ENCODE measurements around the gene POC1B.

POC1B gene

DNA sequence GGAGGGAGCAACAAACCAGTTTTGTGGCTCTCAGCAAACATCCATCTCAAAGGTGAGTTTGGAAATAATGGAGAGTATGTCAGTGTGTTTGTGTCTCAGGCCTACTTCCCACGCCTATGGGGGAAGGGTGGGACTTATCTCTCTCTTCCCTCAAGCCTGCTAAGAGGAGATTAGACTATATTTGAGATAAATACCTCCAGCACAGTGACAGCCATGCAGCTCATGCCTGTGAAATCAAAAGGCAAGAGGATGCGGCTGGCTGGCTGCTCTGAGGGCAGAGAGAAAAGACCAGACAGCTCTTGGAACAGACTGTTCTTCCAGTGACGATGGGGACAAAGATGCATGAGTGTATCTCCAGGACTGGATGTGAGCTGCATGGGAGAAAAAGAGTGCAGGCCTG is 14.7 kb upstream of the POC1B start:
- DNase-seq: peak in 1 of 10 donors; percentile 72
- intact Hi-C loops (cut with DNase I): loop anchor here (5.0 to 10.0 kb wide), 2 partner anchors 562 to 1394 kb away; no protein-coding TSS in a partner anchor

DNA sequence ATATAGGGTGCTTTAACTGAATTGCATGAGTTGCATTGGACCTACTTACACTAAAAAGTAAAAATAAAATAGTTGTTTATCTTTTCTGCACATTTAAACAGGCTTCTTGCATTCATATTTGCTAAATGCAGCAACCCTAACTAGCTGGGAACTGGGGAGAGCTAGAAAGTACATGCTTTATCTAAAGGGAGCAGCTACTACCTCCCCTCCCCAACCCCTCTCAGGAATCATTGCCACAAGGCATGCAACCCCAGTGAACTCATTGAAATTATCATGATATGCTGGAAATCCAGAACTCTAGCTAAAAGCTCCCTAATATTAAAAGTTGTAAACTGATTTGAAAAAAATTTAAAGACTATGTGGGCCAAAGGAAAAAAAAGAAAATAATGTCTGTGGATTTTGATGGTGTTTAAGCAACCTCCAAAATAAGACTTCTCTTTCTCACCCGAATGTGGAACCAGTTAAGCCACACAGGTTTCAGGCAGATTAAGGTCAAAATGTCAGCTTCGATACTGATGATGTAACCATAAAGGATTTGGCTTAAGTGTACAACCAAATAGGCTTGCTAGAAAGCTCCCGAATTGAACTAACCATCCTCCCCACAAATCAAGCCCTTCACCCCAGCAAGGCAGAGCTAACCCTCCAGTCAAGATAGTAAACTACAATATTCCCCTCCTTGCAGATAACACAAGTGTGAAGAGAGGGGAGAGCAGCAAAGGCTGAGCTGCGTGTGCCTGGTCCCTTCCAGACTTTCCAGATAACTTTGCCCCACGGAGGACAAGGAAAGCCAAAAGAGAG is 13.8 kb upstream of the POC1B start:
- intact Hi-C loops (cut with DNase I): loop anchor here (5.0 to 10.0 kb wide), 2 partner anchors 563 to 1395 kb away; no protein-coding TSS in a partner anchor
- DNase-seq: no peak

DNA sequence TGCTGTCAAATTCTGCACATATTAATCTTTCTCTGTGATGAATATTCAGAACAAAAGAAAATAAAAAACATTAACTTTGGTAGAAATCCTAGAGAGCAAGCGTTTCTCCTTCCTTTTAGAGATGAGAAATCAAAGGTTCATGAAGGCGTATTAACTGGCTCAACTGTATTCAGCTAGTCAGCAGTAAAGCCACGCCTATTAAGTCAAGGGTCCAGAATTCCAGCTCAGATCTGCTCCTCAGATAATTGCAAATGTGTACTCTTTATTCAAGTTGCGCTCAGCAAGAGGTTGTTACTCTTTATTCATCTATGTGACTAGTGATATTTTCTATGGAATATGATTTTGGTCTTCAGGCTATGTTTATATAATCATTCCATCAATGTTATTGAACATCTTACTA is 13.1 kb upstream of the POC1B start:
- intact Hi-C loops (cut with DNase I): no loop called here

DNA sequence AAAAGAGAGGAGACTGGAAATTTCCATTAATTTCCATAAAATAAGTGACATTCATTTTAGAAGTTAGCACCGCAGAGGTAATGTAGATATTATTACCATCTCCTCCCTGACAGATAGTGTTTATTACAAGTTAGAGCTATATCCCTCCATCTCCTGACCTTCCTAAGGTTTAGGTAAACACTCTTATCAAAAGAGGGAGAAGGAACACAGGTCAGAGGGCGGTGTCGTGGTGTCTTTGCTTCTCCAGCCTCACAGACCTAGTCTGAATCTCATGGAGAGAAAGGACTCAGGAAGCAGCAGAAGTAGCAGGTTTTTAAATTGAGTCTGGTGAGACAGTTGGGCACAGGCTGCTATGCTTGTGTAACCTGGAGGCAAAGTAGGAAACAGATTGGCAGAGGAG is 11.5 kb upstream of the POC1B start:
- intact Hi-C loops (cut with DNase I): no loop called here
- no peak for DNase-seq

More for the DNA sequence above, 13.1 kb upstream of the POC1B start:
- no peak for DNase-seq

DNA sequence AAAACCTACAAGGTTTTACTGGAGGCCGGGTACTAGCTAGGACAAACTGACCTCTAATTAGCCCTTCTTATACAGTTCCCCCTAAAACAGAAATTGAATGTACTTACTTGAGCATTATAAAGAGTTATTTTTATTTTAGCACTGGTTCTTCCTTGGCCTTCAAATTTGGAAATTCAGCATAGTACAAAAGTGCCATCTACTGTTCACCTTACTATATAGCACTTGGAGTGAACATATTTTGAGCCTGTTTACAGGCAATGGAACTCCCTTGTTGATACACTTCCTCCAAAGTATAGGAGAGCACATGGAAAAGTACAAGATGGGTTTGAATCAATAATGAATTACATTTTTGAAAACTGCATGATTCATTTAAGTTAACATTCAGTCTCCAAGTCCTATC is 3.9 kb upstream of the POC1B start:
- no peak for DNase-seq
- intact Hi-C loops (cut with DNase I): loop anchor here (1.0 to 5.0 kb wide), 3 partner anchors 58 to 1387 kb away; partner anchors contain the start of genes CEP290 and TMTC3

DNA sequence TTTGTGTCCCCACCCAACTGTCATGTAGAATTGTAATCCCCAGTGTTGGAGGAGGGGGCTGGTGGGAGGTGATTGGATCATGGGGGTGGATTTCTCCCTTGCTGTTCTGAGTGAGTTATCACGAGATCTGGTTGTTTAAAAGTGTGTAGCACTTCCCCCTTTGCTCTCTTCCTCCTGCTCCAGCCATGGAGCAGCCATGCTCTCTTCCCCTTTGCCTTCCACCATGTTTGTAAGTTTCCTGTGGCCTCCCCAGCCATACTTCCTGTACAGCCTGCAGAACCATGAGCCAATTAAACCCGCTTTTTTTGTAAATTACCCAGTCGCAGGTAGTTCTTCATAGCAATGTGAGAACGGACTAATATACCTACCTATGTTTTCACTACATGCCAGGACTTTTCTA is 2.6 kb upstream of the POC1B start:
- intact Hi-C loops (cut with DNase I): loop anchor here (5.0 kb wide), 1 partner anchor 1386 kb away; the partner anchor contains the start of genes CEP290 and TMTC3
- DNase-seq: no peak

DNA sequence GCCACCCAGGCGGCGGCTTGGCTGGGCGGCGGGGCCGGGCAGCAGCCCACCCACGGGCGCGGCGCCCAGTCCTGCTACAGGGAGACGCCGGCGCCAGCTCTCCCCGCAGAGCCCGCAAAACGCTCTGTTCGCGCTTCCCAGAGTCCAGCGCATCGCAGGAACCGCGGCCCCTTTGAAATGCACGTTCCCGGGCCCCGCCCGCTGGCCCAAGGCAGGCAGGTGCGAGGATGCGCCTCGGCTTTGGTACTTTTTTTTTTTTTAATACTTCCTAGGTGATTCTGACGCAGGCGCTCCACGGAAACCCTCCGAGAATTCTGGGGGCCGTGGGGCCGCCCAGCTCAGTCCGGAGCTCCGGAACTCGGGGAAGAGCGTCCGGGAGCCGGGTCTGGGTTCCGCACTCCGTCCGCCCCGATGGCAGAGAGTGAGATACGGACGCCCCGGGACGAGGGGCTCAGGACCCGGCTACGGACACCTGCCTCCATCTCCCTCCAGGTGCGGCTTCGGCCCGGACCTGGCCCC is 483 bp downstream of the POC1B start:
- DNase-seq: peak in 9 of 10 donors; percentile 19 to 91 (median 34)
- intact Hi-C loops (cut with DNase I): loop anchor here (5.0 kb wide), 1 partner anchor 1383 kb away; the partner anchor contains the start of genes CEP290 and TMTC3

DNA sequence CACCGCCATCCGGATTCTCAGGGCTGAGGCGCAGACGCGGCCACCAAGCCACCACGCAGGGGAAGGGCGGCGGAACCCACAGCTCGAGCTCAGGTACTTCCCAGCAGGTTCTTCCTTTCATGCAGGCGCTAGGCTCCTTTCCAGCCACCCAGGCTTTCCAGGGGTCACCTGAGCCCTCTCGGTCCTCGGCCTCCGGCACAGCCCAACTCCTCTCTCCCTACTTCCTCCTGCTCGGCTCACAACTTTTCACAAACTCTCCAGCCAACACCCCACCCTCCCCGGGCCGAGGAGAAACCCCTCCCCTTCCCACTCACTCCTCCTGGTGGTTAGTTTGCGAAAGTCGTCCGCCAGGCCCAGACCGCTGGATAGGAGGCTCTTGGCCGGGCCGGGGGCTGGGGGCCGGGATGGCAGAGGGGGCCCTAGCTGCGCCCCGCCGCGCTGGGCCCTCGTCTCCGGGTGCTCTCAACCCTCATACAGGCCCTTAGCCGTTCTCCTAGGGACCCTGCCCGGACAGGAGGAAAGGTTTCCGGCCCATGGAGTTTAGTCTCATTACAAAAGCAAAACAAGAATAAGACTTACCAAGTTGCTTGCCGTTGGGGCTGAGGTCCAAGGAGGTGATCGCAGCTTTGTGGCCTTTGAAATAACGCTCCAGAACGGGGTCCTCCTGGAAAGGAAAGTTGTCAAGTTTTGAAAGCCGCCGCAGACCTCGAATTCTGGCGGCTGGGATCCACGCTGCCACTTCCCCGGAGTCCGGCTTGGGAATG is 1.1 kb downstream of the POC1B start, which contains the start of gene GALNT4:
GALNT4 (minus strand) TSS at position 256 of the 764 bp plus-strand sequence; CDS start at position 9, 247 bp downstream.
- peak; percentile 58 to 96 (median 76) for DNase-seq
- intact Hi-C loops (cut with DNase I): loop anchor here (1.0 to 5.0 kb wide), 2 partner anchors 54 to 1382 kb away; partner anchors contain the start of genes CEP290 and TMTC3

DNA sequence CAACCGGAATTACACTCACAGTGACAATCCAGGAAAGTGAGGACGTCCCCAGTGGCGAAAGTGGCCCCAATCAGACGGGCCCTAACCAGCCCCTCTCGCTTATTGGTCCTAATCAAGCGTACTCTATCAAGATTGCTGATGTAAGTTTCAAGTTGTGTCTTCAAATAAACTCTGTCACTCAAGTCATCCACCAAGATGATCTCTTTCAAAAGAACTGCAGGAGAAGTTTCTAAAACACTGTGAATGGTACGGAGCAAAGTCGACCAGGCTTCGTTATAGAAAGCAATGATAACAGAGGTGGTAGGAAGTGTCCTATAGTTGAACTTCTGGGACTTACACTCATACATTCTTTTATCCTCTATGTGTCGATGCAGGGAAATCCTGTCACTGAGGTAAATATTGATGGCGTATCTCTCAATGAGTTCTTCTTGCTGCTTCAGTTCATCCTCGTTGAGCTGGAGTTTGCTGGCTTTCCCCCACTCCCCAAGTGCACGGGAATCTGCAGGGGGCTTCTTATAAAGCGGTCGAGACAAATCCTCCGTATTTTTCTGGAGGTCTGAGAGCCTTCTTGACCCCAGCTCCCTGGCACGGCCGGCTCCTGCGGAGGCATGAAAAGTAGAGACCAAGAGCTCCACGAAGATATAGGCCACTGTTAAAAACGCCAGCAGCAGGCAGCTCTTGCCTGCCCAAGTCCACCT is 1.9 kb downstream of the POC1B start:
- intact Hi-C loops (cut with DNase I): loop anchor here (1.0 kb wide), 1 partner anchor 54 kb away; no protein-coding TSS in a partner anchor
- DNase-seq: peak in 1 of 10 donors; percentile 29

DNA sequence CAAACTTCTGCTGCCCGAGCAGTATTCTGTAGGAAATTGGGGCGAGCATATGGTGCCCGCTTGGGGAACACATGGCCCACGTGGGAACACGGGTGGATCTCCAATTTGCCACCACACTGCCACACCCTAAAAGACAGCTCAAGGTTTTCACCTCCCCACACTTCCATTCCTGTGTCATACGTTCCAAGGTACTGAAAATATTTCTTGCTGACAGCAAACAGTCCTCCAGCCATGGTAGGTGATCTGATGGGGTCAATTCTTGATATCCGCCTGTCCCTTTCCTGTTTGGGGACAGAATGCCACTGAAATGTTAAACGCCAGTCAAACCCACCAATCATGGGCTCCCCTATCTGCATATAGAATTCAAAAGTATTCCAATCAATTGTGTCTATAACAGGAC is 2.5 kb downstream of the POC1B start:
- intact Hi-C loops (cut with DNase I): no loop called here
- DNase-seq: no peak

DNA sequence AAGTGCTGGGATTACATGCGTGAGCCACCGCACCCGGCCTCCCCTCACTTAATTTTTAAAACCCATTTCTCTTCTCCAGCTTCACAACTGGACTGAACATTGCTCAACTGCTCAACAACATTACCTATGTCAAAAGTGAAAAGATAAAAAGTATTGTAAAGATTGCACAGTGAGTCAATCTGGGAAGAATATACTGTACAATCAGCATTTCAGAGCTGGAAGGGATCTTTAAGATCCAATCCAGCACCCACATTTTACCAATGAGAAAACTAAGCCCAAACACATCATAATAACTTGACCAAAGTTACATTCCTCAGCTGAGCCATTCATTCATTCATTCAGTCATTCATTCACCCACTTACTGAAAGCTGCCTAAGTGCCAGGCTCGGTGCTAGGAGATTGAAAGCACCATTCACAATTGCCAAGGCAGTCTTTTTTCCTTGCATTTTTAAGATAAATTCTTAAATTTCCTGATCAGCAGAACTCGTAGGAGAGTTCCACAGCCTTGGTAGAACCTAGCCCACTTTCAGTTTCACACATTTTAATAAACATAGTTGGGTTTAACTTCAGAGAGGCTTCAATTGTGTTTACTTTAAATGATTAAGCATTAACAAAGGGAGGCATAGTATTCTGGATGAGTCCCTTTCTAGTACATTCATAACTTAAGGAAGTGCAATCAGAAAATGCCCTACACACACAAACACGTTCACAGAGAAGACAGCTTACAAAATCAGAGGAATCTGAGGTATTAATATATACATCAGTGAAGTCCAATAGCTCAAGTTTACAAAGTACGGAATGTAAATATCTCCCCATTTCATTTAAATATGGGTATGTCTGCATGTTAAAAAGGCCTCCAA is 4.3 kb downstream of the POC1B start:
- DNase-seq: no peak

DNA sequence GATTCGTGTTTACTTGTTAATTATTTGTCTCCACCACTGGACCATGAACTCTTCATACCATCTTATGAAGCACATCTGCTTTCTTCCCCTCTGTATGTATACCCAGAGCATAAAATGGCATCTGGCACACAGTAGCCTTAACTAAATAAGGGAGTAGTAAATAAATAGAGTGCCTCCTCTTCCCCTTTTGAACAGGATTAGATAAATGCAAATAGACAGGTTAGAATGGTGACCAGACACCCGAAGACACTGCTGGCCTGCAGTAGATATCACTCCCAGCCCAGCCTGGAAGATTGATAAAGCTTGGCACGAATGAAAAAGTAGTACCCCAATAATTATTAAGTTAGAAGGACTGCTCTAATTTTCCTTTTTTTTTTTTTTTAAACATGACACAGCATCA is 8.1 kb downstream of the POC1B start:
- intact Hi-C loops (cut with DNase I): no loop called here

More for the DNA sequence above, 4.3 kb downstream of the POC1B start:
- intact Hi-C loops (cut with DNase I): no loop called here

DNA sequence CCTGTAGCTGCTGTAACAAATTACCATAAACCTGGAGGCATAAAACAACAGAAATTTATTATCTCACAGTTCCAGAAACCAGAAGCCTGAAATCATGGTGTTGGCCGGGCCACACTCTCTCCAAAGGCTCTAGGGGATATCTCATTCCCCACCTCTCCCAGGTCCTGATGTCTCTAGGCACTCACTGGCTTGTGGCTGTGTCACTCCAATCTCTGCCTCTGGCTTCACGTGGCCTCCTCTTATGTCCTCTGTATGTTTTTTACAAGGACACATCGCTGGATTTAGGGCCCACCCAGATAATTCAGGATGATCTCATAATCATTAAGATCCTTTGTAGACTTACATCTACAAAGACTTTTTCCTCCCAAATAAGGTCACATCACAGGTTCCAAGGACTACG is 9.2 kb downstream of the POC1B start:
- intact Hi-C loops (cut with DNase I): no loop called here
- no peak for DNase-seq

More for the DNA sequence above, 8.1 kb downstream of the POC1B start:
- DNase-seq: no peak

DNA sequence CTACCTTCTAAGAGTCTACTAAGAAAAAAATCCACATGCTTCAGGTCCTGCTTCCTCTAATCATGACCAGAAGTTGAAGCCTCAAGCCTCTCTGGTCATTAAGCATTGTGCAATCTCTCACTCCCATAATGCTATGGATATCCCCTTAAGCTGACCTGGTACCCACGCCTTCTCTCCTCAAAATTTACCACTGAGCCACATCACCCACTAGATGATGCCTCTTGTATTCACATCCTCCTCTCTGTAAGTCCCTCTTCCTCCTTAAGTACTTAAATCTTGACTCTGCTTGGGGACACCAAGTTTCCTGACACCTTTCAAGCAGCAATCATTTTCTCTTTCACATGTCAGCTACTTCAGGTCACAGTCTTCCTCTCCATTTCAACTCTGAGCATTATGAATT is 11.1 kb downstream of the POC1B start:
- DNase-seq: no peak
- intact Hi-C loops (cut with DNase I): no loop called here

DNA sequence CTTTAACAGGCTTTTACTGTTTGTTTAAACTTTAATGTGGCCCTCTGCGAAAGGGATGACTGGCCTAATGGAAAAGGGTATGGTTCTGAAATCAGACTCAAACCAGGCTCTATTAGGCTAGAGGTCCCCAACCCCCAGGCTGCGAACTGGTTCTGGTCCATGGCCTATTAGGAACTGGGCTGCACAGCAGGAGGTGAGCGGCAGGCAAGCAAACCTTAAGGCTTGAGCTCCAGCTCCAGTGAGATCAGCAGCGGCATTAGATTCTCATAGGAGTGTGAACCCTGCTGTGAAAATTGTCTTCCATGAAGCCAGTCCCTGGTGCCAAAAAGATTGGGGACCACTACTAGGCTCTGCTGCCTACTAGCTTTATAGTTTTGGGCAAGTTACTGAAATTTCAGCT is 12.3 kb downstream of the POC1B start:
- intact Hi-C loops (cut with DNase I): no loop called here
- no peak for DNase-seq

DNA sequence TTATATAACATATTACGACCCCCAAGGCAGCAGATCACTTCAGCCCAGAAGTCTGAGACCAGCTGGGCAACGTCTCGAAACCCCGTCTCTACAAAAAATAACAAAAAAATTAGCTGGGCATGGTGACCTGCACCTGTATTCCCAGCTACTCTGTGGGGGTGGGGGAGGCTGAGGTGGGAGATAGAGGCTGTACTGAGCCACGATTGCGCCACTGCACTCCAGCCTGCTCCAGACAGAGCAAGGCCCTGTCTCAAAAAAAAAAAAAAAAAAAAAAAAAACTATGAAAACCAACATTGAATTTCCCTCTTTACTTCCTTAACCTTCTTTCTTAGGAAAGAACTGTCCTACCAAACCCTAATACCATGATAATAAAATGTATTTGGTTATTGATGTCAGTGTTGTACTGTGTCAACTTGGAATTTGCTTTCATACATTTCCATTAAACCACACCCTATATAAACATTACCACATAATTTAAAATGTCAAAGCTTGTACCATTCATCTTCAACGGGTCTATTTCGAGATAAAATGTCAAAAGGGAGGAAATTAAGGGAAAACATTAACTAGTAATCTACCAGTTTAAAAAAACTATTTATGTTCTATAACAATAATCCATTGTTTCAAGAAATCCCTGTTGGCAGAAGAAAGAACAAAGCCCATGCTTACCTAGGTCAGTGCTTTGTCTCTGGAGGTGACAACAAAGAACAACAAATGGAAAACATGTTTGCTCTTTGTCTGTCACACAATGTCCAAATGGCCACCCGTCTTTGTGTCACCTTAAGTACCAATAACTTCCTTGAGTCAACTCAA is 18.6 kb downstream of the POC1B start:
- no peak for DNase-seq
- intact Hi-C loops (cut with DNase I): no loop called here

DNA sequence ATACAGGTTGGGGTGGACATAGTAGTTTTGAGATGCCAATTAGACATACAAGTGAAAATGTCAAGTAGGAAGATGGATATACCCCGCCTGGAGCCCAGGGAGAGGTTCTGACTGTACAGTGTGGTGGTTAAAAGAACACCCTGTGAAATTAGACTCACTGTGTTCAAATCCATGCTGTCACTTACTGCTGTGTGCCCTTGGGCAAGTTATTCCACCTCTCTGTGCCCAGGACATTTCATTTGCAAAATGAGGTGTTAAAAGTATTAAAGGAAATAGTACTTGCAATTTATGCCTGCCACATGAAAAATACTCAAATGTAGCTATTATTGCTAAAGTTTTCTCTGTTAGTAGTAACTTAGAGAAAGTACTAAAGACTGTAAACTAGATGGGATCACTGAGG is 19.8 kb downstream of the POC1B start:
- intact Hi-C loops (cut with DNase I): no loop called here
- no peak for DNase-seq

DNA sequence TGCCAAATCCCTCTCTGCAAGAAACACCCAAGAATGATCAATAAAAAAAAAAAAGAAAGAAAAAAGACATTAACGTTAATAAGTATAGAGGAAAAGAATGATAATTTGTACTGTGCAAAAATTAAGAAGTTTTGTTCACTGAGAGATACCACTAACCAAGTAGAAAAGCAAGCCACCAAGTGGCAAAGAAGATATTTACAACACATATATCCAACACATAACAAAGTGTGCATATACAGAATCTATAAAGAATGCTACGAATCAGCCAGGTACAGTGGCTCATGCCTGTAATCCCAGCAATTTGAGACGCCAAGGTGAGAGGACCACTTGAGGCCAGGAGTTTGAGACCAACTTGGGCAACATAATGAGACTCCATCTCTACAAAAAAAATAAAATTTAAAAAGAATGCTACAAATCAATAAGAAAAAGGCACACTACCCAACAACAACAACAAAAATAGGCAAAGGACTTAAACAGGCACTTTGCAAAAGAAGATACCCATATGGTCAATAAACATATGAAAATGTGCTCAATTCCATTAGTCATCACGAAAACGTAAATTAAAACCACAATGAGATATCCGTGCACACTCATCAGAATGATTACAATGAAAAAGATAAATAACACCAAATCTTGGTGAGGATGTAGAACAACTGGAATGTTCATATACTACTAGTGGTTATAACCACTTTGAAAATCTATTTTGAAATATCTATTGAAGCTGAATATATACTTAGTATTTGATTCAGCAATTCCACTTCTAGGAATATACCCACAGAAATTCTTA is 21.1 kb downstream of the POC1B start:
- no peak for DNase-seq
- intact Hi-C loops (cut with DNase I): no loop called here

All from posterior cingulate gyrus (tissue), 11 donors.